Body of pancreas (tissue), 4 donors: ENCODE results near the gene IER2.
A peak's percentile ranks its signal among the peaks of the same experiment; 100 is the strongest.

Source experiments
- CTCF ChIP-seq, 7 experiments: fragments of 450-650 bp in 4 of 7; fragments of 200-600 bp in 3 of 7; sonication (generic) in 3 of 7; IDR thresholded peaks; one replicate each; pipeline ENCODE4 v1.5.1; 2016 to 2019; ENCODE audit warnings: antibody characterized with exemption in 7 of 7
- POLR2A ChIP-seq, 3 donors: fragments of 450-650 bp; IDR thresholded peaks; one replicate each; pipeline ENCODE4 v1.6.1; 2016; ENCODE audit warnings: antibody characterized with exemption in 3 of 3, mild to moderate bottlenecking in 2 of 3

- TF ChIP-seq CTCF (IDR thresholded peaks at IDR 0.05), result no peak
- peak in 1 of 3 donors; percentile 2 for TF ChIP-seq POLR2A (IDR thresholded peaks at IDR 0.05)
Measured at GRCh38 chr19:13103581-13104359, 46.4 kb upstream of the IER2 start.
